ENCODE data around the gene PSMD5.

PSMD5 gene

GRCh38 chr9:120842685-120843485 is at the start of gene PSMD5:
Gene PSMD5, minus strand, starts transcription at chr9:120842922. Its CDS starts 13 bp downstream, at chr9:120842909.
- DNase-seq (ENCODE audit: low read depth in 2 of 2): peak; percentile 85 to 86

GRCh38 chr9:120891884-120892747 is 49.4 kb upstream of the PSMD5 start:
- no peak for DNase-seq (ENCODE audit: low read depth in 2 of 2)

GRCh38 chr9:120891245-120891883 is 48.6 kb upstream of the PSMD5 start:
- no peak for DNase-seq (ENCODE audit: low read depth in 2 of 2)

- no peak for DNase-seq (ENCODE audit: low read depth in 2 of 2)
These were observed 47.9 kb upstream of the PSMD5 start for GRCh38 chr9:120890320-120891244.

GRCh38 chr9:120889606-120890271 is 47.0 kb upstream of the PSMD5 start:
- no peak for DNase-seq (ENCODE audit: low read depth in 2 of 2)

- DNase-seq (ENCODE audit: low read depth in 2 of 2): no peak
These were observed 45.9 kb upstream of the PSMD5 start for GRCh38 chr9:120888626-120889025.

- DNase-seq (ENCODE audit: low read depth in 2 of 2): no peak
These were observed 43.8 kb upstream of the PSMD5 start for GRCh38 chr9:120886490-120886967.

GRCh38 chr9:120885958-120886357 is 43.2 kb upstream of the PSMD5 start:
- DNase-seq (ENCODE audit: low read depth in 2 of 2): no peak

- no peak for DNase-seq (ENCODE audit: low read depth in 2 of 2)
These were observed 42.7 kb upstream of the PSMD5 start for GRCh38 chr9:120885457-120885856.

GRCh38 chr9:120883608-120883996 is 40.9 kb upstream of the PSMD5 start:
- no peak for DNase-seq (ENCODE audit: low read depth in 2 of 2)

- no peak for DNase-seq (ENCODE audit: low read depth in 2 of 2)
These were observed 40.3 kb upstream of the PSMD5 start for GRCh38 chr9:120882935-120883607.

GRCh38 chr9:120879446-120879845 is 36.7 kb upstream of the PSMD5 start:
- no peak for DNase-seq (ENCODE audit: low read depth in 2 of 2)

- no peak for DNase-seq (ENCODE audit: low read depth in 2 of 2)
These were observed 35.7 kb upstream of the PSMD5 start for GRCh38 chr9:120878188-120879130.

- DNase-seq (ENCODE audit: low read depth in 2 of 2): no peak
These were observed 34.7 kb upstream of the PSMD5 start for GRCh38 chr9:120877276-120878034.

- no peak for DNase-seq (ENCODE audit: low read depth in 2 of 2)
These were observed 34.1 kb upstream of the PSMD5 start, which contains the start of gene PHF19 for GRCh38 chr9:120876842-120877240. Gene PHF19, minus strand, starts transcription at chr9:120877188. Its CDS starts 2,447 bp downstream, at chr9:120874741.

- peak; percentile 54 to 63 for DNase-seq (ENCODE audit: low read depth in 2 of 2)
These were observed 33.5 kb upstream of the PSMD5 start for GRCh38 chr9:120875954-120876841.

- no peak for DNase-seq (ENCODE audit: low read depth in 2 of 2)
These were observed 32.9 kb upstream of the PSMD5 start for GRCh38 chr9:120875643-120875953.

Data from stimulated activated CD8-positive, alpha-beta memory T cell treated with anti-CD3 and anti-CD28 coated beads, Interleukin-7, amount 100 ng/mL, for 1 hour (primary cell).